Cortex of kidney (tissue), 1 donor: ENCODE data around the gene POLD2.

ENCODE experiments used
- DNase-seq: peaks from one replicate; lab custom pipeline; 2025; lab: John Stamatoyannopoulos, UW

POLD2 gene

DNA sequence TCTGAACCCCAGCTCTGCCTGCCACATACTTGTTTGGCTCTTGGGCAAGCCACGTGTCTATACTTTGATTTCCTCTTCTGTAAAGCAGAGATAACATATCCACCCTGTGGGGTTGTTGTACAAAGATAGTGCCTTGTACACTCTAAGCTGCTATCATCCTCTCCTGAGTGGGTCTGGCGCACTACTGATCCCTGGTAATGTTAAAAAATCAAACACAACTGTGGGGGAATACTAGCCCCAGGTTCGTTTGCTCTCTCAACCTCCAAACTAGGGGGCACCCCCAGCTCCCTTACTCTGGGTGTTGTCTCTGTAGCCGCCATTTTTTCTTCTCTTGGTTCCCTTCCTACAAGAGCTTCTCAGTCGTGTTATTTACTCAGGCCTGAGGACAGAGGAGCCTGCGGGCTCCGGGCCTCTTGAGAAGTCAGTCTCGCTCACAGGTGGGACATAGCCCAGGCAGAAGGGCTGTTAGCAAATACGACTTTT is 42.0 kb downstream of the POLD2 start:
- no peak for DNase-seq

DNA sequence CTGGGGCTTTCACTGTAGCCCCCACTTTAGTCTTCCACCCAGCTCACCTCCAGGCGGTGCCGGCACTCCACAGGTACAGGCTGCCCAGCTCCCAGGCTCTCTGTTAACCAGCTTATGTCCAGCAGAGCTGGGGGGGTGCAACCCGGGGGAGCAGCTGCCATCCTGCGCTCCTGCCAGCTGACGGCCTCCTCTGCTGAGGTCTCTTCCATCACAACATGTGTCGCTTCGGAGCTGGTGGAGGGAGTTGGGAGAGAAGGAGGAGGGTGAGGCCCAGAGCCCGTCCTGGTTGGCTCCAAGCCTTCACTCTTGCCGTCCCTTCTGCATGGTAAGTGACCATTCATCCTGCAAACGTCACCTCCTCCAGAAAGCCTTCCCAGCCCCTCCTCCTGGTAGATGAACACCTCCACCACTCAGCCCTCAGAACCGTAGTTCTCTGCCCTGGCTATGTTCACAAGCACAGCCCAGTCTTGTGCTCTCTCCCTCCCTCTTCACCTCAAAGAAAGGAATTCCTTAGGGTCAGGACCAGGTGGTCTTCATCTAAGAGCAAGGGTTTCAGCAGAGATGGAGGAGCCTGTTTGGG is 42.6 kb downstream of the POLD2 start:
- no peak for DNase-seq

GRCh38 chr7:44080118-44080517 is 43.2 kb downstream of the POLD2 start:
- DNase-seq, result no peak

DNA sequence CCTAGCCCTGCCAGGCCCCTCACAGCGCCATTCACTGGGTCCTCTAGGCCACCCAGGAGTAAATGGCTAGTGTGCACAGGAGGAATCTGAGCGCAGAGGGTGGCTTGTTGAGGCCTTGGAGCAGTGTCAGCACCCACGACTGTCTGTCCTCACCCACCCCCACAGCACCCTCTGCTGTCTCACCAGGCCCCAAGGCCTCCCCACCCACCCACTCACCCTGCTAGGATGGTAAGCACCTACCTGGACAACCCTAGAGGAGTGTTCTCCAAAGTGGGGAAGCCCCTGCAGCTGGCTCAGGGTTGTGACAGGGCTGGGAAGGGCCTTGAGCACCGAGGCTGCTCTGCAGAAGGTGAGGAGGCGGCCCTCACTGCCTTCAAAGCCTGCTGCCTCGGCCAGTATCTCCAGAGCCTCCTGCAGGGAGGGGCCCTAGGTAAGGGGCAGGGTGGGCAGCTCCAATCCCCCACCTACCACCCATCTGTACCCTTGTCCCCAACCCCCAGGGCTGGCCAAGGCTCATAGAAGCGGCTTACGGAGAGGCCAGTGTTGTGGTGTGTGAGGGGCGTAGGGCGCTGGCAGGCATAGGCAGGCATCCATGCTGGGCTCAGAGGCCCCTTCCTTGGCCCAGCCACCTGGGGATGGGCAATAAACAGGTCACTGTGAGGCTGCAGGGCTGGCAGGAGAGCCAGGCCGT is 43.9 kb downstream of the POLD2 start:
- no peak for DNase-seq

- DNase-seq, result no peak
These were observed 44.8 kb downstream of the POLD2 start for GRCh38 chr7:44078521-44078920.

DNA sequence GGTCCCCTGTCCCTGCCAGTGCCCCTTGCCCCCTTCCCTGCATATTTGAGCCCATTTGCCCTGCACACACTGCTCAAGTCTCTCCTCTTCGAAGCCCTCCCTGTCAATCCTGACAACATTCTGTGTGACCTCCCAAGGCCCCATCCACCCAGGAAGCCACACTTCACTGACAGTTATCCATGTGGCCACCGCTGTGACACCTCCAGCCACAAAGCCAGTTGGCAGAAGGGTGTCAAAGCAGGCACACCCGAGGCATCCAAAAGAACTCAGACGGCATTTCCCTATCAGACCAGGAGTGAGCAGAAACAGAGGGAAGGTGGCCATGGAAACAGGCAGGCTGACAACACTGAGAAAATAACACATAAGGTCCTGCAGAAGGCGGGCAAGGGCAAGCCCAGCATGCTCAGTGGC is 45.7 kb downstream of the POLD2 start:
- DNase-seq, result no peak

- no peak for DNase-seq
These were observed 46.3 kb downstream of the POLD2 start for GRCh38 chr7:44077061-44077460.

DNA sequence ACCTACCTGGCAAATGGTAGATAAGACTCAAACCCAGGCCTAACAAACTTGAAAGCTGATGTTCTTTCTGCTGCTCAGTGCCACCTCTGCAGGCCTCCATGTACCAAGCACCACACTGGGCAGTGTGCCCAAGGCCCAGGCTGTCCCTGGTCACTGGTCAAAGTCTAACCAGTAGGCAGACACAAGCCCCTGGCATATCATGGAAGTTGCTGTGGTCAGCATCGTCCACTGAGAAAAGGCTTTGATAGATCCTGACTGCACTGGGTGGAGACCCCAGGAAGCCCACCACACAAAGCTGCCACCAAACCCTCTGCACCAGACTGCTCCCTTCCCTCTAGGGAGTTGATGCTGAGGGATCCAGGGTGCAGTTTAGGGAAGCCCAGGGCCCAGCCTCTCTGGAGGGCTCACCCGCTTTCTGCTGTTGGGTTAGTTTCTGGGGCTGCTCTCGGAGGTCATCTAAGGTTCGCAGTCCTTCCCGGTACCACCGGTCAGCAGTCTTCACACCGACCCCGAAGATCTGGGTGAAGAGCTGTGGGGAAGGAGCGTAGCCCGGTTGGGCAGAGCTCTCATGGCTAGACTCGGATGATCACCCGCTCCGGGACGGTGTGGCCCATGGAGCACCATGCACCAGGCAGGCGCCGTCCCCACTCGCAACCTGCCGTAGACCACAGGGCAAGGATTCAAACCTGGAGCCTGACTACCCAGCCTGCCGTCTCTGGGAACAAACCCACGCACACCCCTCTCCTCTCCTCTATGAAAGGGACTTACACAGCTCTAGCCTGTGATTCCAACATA is 47.0 kb downstream of the POLD2 start:
- no peak for DNase-seq

DNA sequence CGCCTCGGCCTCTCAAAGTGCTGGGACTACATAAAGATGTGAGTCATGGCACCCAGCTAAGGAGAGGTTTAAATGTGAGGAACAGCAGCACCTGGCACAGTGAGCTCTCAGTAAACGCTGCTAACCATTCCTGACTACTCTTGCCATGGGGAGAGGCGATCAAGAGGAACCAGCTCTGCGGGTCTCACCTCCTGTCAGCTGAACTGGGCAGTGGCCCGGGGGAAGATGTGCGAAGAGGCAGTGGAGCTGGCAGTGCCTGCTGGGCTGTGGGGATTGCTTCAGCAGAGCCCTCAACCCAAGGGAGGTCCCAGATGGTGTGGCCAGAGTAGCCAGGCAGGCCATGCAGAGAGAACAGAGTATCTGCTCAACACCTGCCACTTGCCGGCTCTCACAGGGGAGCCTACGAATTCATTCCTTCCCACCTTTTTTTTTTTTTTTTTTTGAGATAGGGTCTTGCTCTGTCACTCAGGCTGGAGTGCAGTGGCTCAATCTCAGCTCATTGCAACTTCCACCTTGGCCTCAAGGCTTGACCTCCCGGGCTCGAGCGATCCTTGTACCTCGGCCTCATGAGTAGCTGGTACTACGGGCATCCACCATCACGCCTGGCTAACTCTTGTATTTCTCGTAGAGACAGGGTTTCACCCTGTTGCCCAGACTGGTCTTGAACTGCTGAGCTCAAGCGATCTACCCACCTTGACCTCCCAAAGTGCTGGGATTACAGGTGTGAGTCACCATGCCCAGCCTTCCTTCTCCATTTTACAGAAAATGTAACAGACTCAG is 47.9 kb downstream of the POLD2 start:
- DNase-seq, result no peak

GRCh38 chr7:44074349-44074695 is 49.0 kb downstream of the POLD2 start:
- no peak for DNase-seq

GRCh38 chr7:44073664-44074348 is 49.5 kb downstream of the POLD2 start:
- DNase-seq, result no peak

DNA sequence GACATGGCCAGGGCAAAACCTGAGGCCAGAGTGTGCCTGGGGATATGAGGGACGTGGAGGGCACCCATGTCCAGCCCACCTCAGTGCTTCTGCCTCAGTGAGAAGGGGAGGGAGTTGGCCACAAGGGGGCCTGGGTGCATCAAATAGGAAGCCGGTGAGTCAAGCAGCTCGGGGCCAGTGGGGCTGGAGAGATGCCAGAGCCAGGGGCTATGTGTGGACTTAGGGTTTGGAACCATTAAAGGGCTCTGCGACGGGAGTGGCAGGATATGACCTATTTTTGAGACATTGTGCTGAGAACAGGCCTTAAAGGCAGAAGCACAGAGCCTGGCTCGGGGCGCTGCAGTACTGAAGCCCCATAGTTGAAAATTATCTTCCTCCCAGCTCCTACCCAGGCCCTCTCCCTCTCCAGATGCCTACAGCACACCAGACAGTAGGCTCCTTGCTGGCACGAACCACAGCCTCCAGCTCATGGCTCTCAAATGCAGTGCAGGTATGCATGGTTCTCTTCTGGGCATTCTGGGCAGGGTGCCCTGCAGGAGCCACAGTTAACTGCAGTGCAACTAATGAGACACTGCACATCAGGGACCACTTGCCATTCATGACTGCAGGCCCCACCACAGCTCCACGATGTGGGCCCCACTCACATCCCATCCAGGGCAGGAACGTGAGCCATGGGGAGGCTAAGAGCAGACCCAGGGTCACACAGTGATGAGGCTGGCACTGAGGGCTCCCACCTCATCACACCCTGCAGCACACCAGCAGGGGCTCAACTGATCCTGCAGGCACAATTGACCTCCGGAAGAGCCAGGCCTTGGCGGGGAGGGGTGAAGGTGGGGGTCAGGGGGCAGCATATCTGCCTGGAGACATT is 50.8 kb downstream of the POLD2 start:
- no peak for DNase-seq

DNA sequence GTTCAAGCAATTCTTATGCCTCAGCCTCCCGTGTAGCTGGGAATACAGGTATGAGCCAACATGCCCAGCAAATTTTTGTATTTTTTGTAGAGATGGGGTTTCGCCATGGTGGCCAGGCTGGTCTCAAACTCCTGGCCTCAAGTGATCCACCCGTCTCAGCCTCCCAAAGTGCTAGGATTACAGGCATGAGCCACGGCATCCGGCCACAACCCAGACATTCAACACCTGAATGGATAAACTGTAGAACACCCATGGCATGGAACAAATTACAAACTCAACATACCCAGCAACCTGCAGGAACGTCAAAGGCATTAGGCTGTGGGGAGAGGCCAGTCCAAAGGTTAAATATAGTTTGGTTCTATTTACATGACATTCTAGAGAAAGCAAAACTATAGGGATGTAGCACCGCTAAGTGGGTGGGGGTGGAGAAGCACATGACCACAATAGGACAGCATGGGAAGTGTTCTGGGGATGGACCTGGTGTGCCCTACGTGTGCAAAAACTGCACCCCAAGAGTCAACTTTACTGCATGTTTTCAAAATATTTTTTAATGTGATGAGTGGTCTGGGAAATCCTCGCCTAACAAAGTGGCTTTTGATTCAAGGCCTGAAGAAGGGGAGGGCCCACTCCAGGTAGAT is 51.5 kb downstream of the POLD2 start:
- DNase-seq, result no peak

GRCh38 chr7:44068054-44068453 is 55.3 kb downstream of the POLD2 start:
- DNase-seq, result no peak

DNA sequence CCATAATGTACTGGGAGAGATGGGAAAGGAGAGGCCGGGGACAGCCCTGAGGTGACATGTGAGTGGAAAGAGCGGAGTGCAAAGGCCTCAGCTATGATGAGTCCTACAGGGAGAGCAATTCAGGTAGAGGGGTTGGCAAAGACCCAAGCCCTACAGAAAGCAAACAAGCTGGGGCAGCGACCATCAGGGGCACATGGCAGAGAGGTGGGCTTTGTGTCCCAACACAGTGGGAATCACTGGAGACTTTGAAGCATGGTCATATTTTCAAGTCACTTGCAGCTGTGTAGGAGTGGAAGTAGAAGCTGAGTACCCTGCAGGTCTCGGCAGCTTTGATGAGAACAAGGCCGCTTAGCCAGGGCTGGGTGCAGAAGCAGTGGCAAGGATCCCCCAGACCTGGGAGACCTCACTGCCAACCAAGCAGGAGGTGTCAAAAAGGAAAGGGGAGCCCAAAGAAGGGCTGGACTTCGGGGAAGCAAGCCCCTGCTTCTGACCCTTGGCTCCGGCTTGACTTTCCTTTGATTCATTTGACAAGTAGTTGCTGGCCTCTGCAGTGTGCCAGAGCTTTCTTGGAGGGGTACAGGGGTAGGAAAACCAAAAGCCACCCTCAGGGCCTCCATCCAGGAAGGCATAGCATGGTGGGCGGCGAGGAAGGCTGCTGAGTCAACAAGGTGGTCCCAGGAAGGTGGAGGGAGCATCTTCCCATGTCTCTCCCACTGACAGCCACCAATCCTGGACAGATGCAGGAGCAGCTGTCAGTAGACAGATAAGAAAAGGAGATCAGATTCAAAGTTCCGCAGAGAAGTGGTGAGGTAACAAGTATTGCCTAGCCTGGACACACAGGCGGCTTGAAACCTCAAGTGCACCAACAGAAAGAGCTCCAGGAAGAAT is 56.0 kb downstream of the POLD2 start:
- DNase-seq, result no peak

GRCh38 chr7:44066494-44067063 is 56.8 kb downstream of the POLD2 start:
- no peak for DNase-seq

DNA sequence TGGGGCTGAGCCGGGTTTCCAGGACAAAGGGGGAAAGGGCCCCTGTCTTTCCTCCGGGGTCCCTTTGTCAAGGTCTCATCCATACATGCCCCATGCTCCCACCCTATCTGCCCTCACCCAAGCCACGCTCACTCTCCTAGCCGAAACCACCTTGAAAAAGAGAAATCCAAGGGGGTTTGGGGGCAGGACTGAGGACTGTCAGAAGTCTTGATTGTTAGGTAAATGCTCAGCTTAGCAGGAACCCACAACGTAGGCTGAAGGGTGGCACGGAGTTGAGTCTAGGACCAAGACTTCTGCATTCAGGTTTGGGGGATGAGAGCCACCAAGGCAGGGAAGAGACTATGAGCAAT is 57.3 kb downstream of the POLD2 start:
- DNase-seq, result no peak

DNA sequence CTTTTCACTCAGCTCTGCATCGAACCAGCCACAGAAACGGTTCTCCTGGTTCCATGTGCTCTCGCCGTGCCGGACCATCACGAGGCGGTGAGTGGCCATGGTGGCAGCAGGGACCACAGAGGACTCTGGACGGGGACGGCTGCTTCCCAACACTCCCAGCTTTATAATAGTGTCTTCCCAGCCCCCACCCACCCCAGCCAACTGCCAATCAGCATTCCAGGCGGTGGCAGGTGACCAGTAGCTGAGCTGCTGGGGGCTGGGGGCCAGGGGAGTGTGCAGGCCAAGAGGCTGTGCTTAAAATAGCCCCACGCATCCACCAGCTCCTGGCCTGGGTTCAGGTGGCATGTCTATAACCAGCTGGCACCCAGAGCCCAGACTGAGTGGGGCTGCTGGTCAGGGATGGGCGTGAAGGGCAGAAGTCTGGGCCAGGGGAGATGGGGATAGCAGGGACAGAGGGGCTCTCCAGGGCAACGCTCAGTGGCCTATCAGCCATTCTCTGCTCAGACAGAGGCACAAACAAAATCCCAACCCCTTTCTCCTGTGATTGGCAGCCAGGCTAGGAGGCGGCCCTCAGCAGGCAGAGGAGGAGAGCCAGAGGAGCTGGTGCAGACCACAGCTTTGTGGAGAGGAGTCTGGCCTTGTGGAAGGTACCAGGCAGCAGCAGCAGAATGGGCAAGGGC is 57.8 kb downstream of the POLD2 start, which contains the start of gene PGAM2:
Gene PGAM2, minus strand, starts transcription at position 137 of the 680 bp plus-strand sequence. Its CDS starts 38 bp downstream, at position 99.
- no peak for DNase-seq
